Keratinocyte (primary cell): ENCODE data around the gene LMCD1. TPM values are rescaled to one million over a fixed set of nuclear protein-coding genes. Genes with fewer than 3 reads are reported as not detected.

Experiments
- DNase-seq: peaks from one replicate; pipeline ENCODE4 v3.0.0-alpha.2; 2011; ENCODE audit warnings: low read depth, missing footprints, low spot score
- FAIRE-seq: peaks from 2 replicates; lab custom pipeline; 2011; peaks lifted over from hg19 to GRCh38; lab: Jason Lieb, UNC
- H2AFZ ChIP-seq: 2 replicates; pipeline ENCODE4 v1.6.0; 2012; ENCODE audit warnings: low read length, control low read depth, inconsistent platforms; ENCODE audit not compliant: control insufficient read depth
- H3K27ac ChIP-seq: 2 replicates; pipeline ENCODE4 v1.5.1; 2011; ENCODE audit warnings: low read length; ENCODE audit not compliant: control insufficient read depth, insufficient read depth
- H3K27me3 ChIP-seq: 3 replicates; pipeline ENCODE4 v1.6.0; 2011; ENCODE audit warnings: low read length; ENCODE audit not compliant: control insufficient read depth, insufficient read depth; ENCODE audit errors: extremely low read depth
- H3K36me3 ChIP-seq, 2 experiments: 2 replicates in 1 of 2; 3 replicates in 1 of 2; pipeline ENCODE4 v1.5.1; 2011; ENCODE audit warnings: low read length in 2 of 2, mild to moderate bottlenecking in 1 of 2; ENCODE audit not compliant: control insufficient read depth in 2 of 2, insufficient read depth in 2 of 2; ENCODE audit errors: extremely low read depth in 1 of 2
- H3K4me1 ChIP-seq: 3 replicates; pipeline ENCODE4 v1.5.1; 2011; ENCODE audit warnings: low read length; ENCODE audit not compliant: control insufficient read depth, insufficient read depth; ENCODE audit errors: extremely low read depth
- H3K4me2 ChIP-seq: 3 replicates; pipeline ENCODE4 v1.6.0; 2011; ENCODE audit warnings: low read depth, low read length; ENCODE audit not compliant: control insufficient read depth, insufficient read depth; ENCODE audit errors: extremely low read depth
- H3K4me3 ChIP-seq, 3 experiments: fragments of 200-600 bp in 1 of 3; sonication (generic) in 1 of 3; 2 replicates in 2 of 3; 3 replicates in 1 of 3; pipeline ENCODE4 v1.5.1; 2011 to 2016; ENCODE audit warnings: low read length in 3 of 3, mild to moderate bottlenecking in 3 of 3, control low read depth in 2 of 3, inconsistent platforms in 1 of 3, low read depth in 1 of 3, mixed read lengths in 1 of 3, mixed run types in 1 of 3, moderate library complexity in 1 of 3; ENCODE audit not compliant: control insufficient read depth in 2 of 3, insufficient read depth in 2 of 3; ENCODE audit errors: extremely low read depth in 1 of 3
- H3K79me2 ChIP-seq: 2 replicates; pipeline ENCODE4 v1.6.0; 2012; ENCODE audit warnings: low read length; ENCODE audit not compliant: control insufficient read depth, insufficient read depth
- H3K9ac ChIP-seq: 3 replicates; pipeline ENCODE4 v1.6.0; 2011; ENCODE audit warnings: low read length; ENCODE audit not compliant: control insufficient read depth, insufficient read depth; ENCODE audit errors: extremely low read depth
- H3K9me1 ChIP-seq: 3 replicates; pipeline ENCODE4 v1.6.0; 2011; ENCODE audit warnings: low read length; ENCODE audit not compliant: control insufficient read depth, insufficient read depth; ENCODE audit errors: extremely low read depth
- H3K9me3 ChIP-seq: 2 replicates; pipeline ENCODE4 v1.5.1; 2012; ENCODE audit warnings: low read depth, low read length; ENCODE audit not compliant: control insufficient read depth
- H4K20me1 ChIP-seq: 3 replicates; pipeline ENCODE4 v1.6.0; 2011; ENCODE audit warnings: low read length; ENCODE audit not compliant: control insufficient read depth, insufficient read depth; ENCODE audit errors: extremely low read depth
- EZH2 ChIP-seq: IDR thresholded peaks from one replicate; pipeline ENCODE4 v1.6.1; 2012; ENCODE audit warnings: inconsistent platforms, mild to moderate bottlenecking, low read length, moderate library complexity
- dilution Hi-C: fragments of 300-500 bp; cut with MboI; formaldehyde crosslinking; loops from one replicate; pipeline ENCODE4 v1.7.0; 2020; ENCODE audit warnings: low sequenced_read_pairs; ENCODE audit not compliant: extremely low pct_ligation_motif_present
- polyA plus RNA-seq, 5 experiments: library from polyadenylated mRNA; depleted of rRNA in 3 of 5; stranded (reverse) in 3 of 5; stranded (forward) in 1 of 5; unstranded in 1 of 5; fragments of >200 nt; gene quantifications; 1 replicate in 1 of 5; 2 replicates in 3 of 5; 3 replicates in 1 of 5; pipeline versions ENCODE4 v1.2.1 to v1.2.3, GENCODE V29; 2011 to 2012; ENCODE audit warnings: missing spikeins in 2 of 5, low read depth in 1 of 5, low replicate concordance in 1 of 5
- TF ChIP-seq, protein P1 (sequence below), 3 experiments: IDR thresholded peaks in 1 of 3; conservative IDR thresholded peaks in 1 of 3; optimal IDR thresholded peaks in 1 of 3; 2 replicates in 2 of 3; 3 replicates in 1 of 3; pipeline versions ENCODE3 to v1.5.1; 2011; ENCODE audit warnings: low read length in 3 of 3, mild to moderate bottlenecking in 3 of 3, moderate library complexity in 2 of 3, control low read depth in 1 of 3, inconsistent platforms in 1 of 3; ENCODE audit not compliant: insufficient read depth in 2 of 3; ENCODE audit errors: extremely low read depth in 1 of 3

Gene LMCD1
- polyA plus RNA-seq, 1 donor (not counting 4 experiments of a cell fraction or from before 2014, with no cell fraction given) = 3.7 TPM

DNA sequence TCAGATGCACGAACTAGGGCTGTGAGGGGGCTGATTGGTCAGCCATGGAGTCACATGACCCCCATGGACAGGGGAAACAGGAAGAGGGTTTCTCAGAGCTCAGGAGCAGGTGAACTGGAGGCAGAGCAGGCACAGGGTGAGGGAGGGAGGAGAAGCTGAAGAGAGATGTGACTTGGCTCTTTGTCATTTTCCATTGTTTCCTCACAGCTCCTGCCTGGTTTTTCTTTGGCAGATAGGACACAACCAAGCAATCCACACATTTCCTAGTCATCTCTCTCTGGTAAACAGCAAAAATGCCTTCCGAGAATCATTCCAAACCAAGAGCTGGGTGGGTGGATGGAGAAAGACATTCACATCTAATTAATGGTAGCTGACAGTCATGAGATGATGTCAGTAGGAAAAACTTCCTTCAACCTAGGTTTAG is 43.4 kb upstream of the LMCD1 start:
- no peak overlapping the region for H3K27ac ChIP-seq
- no peaks in the 10 kb centered on the region for H3K36me3 ChIP-seq
- H3K4me3 ChIP-seq = no peak overlapping the region
- no peak overlapping the region for H3K4me2 ChIP-seq
- H3K4me1 ChIP-seq = no peaks in the 10 kb centered on the region
- H4K20me1 ChIP-seq = no peaks in the 10 kb centered on the region
- H3K9me3 ChIP-seq = no peaks in the 10 kb centered on the region
- no peak overlapping the region for H3K9ac ChIP-seq
- dilution Hi-C loops = no loop called here
- no peak for TF ChIP-seq EZH2
- TF ChIP-seq, protein P1, sequence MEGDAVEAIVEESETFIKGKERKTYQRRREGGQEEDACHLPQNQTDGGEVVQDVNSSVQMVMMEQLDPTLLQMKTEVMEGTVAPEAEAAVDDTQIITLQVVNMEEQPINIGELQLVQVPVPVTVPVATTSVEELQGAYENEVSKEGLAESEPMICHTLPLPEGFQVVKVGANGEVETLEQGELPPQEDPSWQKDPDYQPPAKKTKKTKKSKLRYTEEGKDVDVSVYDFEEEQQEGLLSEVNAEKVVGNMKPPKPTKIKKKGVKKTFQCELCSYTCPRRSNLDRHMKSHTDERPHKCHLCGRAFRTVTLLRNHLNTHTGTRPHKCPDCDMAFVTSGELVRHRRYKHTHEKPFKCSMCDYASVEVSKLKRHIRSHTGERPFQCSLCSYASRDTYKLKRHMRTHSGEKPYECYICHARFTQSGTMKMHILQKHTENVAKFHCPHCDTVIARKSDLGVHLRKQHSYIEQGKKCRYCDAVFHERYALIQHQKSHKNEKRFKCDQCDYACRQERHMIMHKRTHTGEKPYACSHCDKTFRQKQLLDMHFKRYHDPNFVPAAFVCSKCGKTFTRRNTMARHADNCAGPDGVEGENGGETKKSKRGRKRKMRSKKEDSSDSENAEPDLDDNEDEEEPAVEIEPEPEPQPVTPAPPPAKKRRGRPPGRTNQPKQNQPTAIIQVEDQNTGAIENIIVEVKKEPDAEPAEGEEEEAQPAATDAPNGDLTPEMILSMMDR (optimal IDR thresholded peaks at IDR 0.05 in 1 of 3, IDR thresholded peaks at IDR 0.05 in 1 of 3, conservative IDR thresholded peaks at IDR 0.05 in 1 of 3; ENCODE audit: extremely low read depth in 1 of 3, insufficient read depth in 2 of 3, low read length in 3 of 3) = no peak
- no peaks in the 10 kb centered on the region for H3K27me3 ChIP-seq
- no peaks in the 10 kb centered on the region for H3K9me1 ChIP-seq
- FAIRE-seq (no peak), DNase-seq (no peak)
- no peaks in the 10 kb centered on the region for H3K79me2 ChIP-seq
- no peak overlapping the region for H2AFZ ChIP-seq

DNA sequence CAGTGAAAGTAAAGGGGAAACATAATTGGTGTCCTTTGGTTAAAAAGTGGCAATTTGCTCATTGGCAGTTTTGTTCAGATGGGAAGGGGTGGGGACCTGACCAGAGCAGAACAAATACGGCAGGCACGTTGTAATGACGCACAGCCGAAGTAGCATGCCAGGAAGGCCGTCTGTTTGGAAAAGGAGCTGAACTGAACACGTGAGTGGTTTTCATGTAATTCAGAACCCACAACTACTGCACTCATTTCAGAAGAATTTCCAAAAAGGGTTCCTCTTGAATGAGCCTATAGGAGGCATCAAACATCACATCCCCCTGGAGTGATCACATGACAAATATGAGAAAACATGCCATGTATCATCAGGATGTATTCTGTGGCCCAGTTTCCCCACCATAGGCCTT is 42.9 kb upstream of the LMCD1 start:
- Histone ChIP-seq H3K27me3 (no peaks in the 10 kb centered on the region), H3K9ac (no peak overlapping the region), H3K36me3 (no peaks in the 10 kb centered on the region), H2AFZ (no peak overlapping the region), H3K9me3 (no peaks in the 10 kb centered on the region), H3K79me2 (no peaks in the 10 kb centered on the region), H3K4me1 (no peaks in the 10 kb centered on the region), H3K27ac (no peak overlapping the region), H4K20me1 (no peaks in the 10 kb centered on the region), H3K9me1 (no peaks in the 10 kb centered on the region), H3K4me3 (no peak overlapping the region), H3K4me2 (no peak overlapping the region)
- FAIRE-seq = no peak
- dilution Hi-C loops = no loop called here
- DNase-seq = no peak
- no peak for TF ChIP-seq EZH2
- TF ChIP-seq, protein P1 (optimal IDR thresholded peaks at IDR 0.05 in 1 of 3, IDR thresholded peaks at IDR 0.05 in 1 of 3, conservative IDR thresholded peaks at IDR 0.05 in 1 of 3; ENCODE audit: extremely low read depth in 1 of 3, insufficient read depth in 2 of 3, low read length in 3 of 3) = no peak
